ENCODE results near the gene SEC24D.
"Not testable (repeated sequence)": the region's sequence is repeated elsewhere in the genome, so short reads cannot be mapped to it uniquely, and the experiment has no call there.

Gene SEC24D

GRCh38 chr4:118776955-118777640, 58.8 kb downstream of the SEC24D start:
- not testable (repeated sequence) for H3K27ac ChIP-seq (ENCODE audit: low read length); H3K9ac ChIP-seq (ENCODE audit: low read length); H3K36me3 ChIP-seq (ENCODE audit: control insufficient read depth, low read depth, low read length); H3K9me3 ChIP-seq (ENCODE audit: control insufficient read depth, low read depth, low read length); H3K4me3 ChIP-seq (ENCODE audit: low read length); H3K27me3 ChIP-seq (ENCODE audit: control insufficient read depth, insufficient read depth, low read length)
- peaks cover 16% of the 10 kb centered on the region for H3K4me1 ChIP-seq (ENCODE audit: control insufficient read depth, low read depth, low read length)

DNA sequence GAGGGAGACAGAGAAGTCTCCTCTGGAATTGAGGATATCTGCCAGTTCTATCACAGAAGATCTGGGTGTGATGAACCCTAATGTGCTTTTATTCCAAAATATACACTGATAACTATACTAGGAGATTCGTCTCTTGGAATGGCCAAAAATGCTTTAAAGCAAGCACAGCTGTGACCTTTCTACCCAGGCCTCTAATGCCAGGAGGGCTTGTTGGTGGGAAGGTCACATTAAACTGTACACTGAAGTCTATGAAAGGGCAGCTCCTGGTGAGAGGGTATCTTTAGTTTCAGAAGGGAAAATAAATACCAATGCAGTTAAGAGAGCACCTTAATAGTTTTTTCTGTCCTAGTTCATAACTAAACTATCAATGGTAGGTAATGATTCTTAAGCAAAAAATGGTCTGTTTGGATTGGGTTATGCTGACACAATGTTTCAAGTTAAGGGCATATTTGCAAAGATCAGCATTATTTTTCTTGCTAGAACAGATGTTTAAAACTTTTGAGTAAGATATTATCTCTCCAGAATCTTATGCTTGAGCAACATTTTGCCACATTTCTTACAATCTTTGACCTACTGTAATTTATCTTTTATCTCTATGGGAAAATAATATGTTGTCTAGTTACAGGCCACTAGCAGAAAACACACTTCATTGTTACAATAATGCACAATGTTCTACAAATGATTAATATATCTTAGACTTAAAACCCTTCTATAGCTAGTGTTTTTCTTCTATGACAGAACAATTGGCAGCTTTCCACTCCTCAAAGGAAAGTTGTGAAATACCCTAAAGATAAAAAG, 59.6 kb downstream of the SEC24D start:
- Histone ChIP-seq H3K4me1 (ENCODE audit: control insufficient read depth, low read depth, low read length) (peaks cover 16% of the 10 kb centered on the region), H3K27ac (ENCODE audit: low read length) (no peak overlapping the region)

DNA sequence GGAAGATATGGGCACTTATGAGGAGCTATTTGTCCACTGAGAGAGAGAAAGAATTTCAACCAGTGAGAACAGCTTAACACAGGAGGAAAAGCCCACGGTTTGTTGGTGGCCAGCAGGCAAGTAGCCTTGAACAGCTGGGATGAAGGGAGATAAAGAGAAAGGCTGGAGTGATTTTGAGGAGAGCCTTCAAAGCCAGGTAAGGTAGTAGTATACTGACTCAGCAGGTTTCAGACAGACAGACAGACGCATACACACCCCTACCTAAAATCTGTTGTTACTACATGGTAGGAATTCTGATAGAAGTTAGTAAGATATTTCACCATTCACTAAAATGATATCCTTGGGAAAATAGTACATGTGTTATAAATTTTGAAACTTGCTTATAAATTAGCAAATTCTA, 60.5 kb downstream of the SEC24D start:
- H3K9ac ChIP-seq (ENCODE audit: low read length), result no peak overlapping the region
- H3K9me3 ChIP-seq (ENCODE audit: control insufficient read depth, low read depth, low read length), result no peaks in the 10 kb centered on the region
- H3K4me1 ChIP-seq (ENCODE audit: control insufficient read depth, low read depth, low read length), result peaks cover 16% of the 10 kb centered on the region
- peaks cover 3% of the 10 kb centered on the region for H3K36me3 ChIP-seq (ENCODE audit: control insufficient read depth, low read depth, low read length)
- no peak overlapping the region for H3K4me3 ChIP-seq (ENCODE audit: low read length)
- no peaks in the 10 kb centered on the region for H3K27me3 ChIP-seq (ENCODE audit: control insufficient read depth, insufficient read depth, low read length)
- H3K27ac ChIP-seq (ENCODE audit: low read length), result no peak overlapping the region

More for the DNA sequence above, 59.6 kb downstream of the SEC24D start:
- Histone ChIP-seq H3K9ac (ENCODE audit: low read length) (no peak overlapping the region), H3K36me3 (ENCODE audit: control insufficient read depth, low read depth, low read length) (peaks cover 1% of the 10 kb centered on the region), H3K4me3 (ENCODE audit: low read length) (no peak overlapping the region), H3K27me3 (ENCODE audit: control insufficient read depth, insufficient read depth, low read length) (no peaks in the 10 kb centered on the region), H3K9me3 (ENCODE audit: control insufficient read depth, low read depth, low read length) (no peaks in the 10 kb centered on the region)

DNA sequence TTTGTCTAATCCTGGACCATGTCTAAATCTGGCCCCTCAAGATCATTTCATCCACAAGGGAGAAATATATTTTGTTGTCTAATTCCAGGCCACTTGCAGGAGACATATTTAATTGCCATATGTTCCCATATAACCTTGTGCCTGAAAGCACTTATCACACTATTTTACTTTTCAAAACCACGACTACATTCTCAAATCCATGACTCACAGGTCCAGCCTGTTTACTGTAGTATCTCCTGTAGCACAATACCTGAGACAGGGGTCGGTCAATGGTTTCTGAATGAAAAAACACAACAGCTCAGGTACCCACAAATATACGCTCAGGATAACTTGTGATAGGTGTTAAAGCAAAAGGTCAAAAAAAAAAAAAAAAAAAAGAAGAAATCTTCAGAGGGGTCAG, 60.9 kb downstream of the SEC24D start:
- H3K36me3 ChIP-seq (ENCODE audit: control insufficient read depth, low read depth, low read length), result peaks cover 3% of the 10 kb centered on the region
- H3K9ac ChIP-seq (ENCODE audit: low read length), result no peak overlapping the region
- no peaks in the 10 kb centered on the region for H3K27me3 ChIP-seq (ENCODE audit: control insufficient read depth, insufficient read depth, low read length)
- H3K4me1 ChIP-seq (ENCODE audit: control insufficient read depth, low read depth, low read length), result peaks cover 16% of the 10 kb centered on the region
- H3K4me3 ChIP-seq (ENCODE audit: low read length), result no peak overlapping the region
- H3K9me3 ChIP-seq (ENCODE audit: control insufficient read depth, low read depth, low read length), result no peaks in the 10 kb centered on the region
- no peak overlapping the region for H3K27ac ChIP-seq (ENCODE audit: low read length)

GRCh38 chr4:118774321-118774720, 61.6 kb downstream of the SEC24D start:
- Histone ChIP-seq H3K4me1 (ENCODE audit: control insufficient read depth, low read depth, low read length) (peaks cover 16% of the 10 kb centered on the region), H3K27me3 (ENCODE audit: control insufficient read depth, insufficient read depth, low read length) (no peaks in the 10 kb centered on the region), H3K36me3 (ENCODE audit: control insufficient read depth, low read depth, low read length) (peaks cover 3% of the 10 kb centered on the region), H3K27ac (ENCODE audit: low read length) (no peak overlapping the region), H3K9me3 (ENCODE audit: control insufficient read depth, low read depth, low read length) (no peaks in the 10 kb centered on the region), H3K9ac (ENCODE audit: low read length) (no peak overlapping the region), H3K4me3 (ENCODE audit: low read length) (no peak overlapping the region)

- Histone ChIP-seq H3K36me3 (ENCODE audit: control insufficient read depth, low read depth, low read length) (peaks cover 3% of the 10 kb centered on the region), H3K4me1 (ENCODE audit: control insufficient read depth, low read depth, low read length) (peaks cover 16% of the 10 kb centered on the region), H3K4me3 (ENCODE audit: low read length) (no peak overlapping the region), H3K9me3 (ENCODE audit: control insufficient read depth, low read depth, low read length) (no peaks in the 10 kb centered on the region), H3K9ac (ENCODE audit: low read length) (no peak overlapping the region), H3K27me3 (ENCODE audit: control insufficient read depth, insufficient read depth, low read length) (no peaks in the 10 kb centered on the region), H3K27ac (ENCODE audit: low read length) (no peak overlapping the region)
Measured at GRCh38 chr4:118773429-118773792, 62.5 kb downstream of the SEC24D start.

GRCh38 chr4:118772767-118773428, 63.0 kb downstream of the SEC24D start:
- Histone ChIP-seq H3K27ac (ENCODE audit: low read length) (no peak overlapping the region), H3K9me3 (ENCODE audit: control insufficient read depth, low read depth, low read length) (no peaks in the 10 kb centered on the region), H3K36me3 (ENCODE audit: control insufficient read depth, low read depth, low read length) (peaks cover 5% of the 10 kb centered on the region), H3K27me3 (ENCODE audit: control insufficient read depth, insufficient read depth, low read length) (no peaks in the 10 kb centered on the region), H3K4me1 (ENCODE audit: control insufficient read depth, low read depth, low read length) (peaks cover 16% of the 10 kb centered on the region), H3K4me3 (ENCODE audit: low read length) (no peak overlapping the region), H3K9ac (ENCODE audit: low read length) (no peak overlapping the region)

DNA sequence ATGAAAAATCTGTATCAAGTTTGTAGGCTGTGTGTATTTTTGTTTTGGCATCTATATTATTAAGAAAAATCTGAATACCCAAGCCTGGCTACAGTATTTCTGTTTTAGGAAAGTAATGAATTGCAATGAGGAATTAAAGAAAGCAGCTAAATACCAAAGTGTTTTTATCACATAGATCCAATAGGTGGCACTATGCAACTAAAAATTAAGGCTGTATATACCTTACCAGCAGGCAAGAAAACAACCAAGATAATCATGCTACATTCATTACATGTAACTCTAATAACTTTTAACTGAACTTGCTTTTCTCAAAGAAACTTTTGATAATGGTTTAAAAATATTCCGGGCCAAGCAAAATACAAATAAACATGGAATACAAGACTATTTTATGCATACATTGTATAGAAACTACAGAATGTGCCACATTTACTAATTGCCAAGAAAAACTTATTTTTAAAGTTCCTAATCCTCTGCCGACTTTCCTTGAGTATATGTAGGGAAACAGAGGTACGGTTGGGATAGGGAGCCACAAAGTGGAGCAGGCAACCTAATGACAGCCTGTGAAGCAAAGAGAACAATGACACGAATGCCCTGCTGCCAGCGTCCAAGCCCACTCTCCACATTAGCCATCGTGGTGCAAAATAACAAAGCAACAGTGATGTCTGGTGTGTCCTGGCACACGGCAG, 63.7 kb downstream of the SEC24D start:
- Histone ChIP-seq H3K4me3 (ENCODE audit: low read length) (no peak overlapping the region), H3K9me3 (ENCODE audit: control insufficient read depth, low read depth, low read length) (no peaks in the 10 kb centered on the region), H3K4me1 (ENCODE audit: control insufficient read depth, low read depth, low read length) (peaks cover 16% of the 10 kb centered on the region), H3K36me3 (ENCODE audit: control insufficient read depth, low read depth, low read length) (peaks cover 12% of the 10 kb centered on the region), H3K27ac (ENCODE audit: low read length) (no peak overlapping the region), H3K27me3 (ENCODE audit: control insufficient read depth, insufficient read depth, low read length) (no peaks in the 10 kb centered on the region), H3K9ac (ENCODE audit: low read length) (no peak overlapping the region)

DNA sequence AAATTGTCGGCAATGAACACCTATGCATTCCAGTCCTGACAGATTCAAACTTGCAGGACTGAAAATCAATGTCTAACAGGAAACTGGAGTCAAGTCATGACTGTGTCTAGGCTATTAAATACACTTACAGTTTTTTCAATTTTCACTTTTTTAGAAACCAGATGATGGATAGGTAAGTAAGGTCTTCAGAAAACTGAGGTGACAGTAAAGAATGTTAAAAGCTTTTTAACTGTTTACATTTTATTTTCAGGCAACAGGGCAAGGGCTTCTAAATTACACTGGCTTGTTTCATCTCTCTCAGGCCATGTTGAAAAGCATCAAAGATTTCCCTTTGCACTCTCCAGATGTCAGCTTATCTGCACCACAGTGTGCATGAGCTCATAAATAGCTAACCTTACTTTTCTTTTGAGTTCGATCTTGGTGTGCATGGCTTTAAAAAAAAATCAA, 65.2 kb downstream of the SEC24D start:
- peaks cover 26% of the 10 kb centered on the region for H3K36me3 ChIP-seq (ENCODE audit: control insufficient read depth, low read depth, low read length)
- peaks cover 16% of the 10 kb centered on the region for H3K4me1 ChIP-seq (ENCODE audit: control insufficient read depth, low read depth, low read length)
- no peak overlapping the region for H3K27ac ChIP-seq (ENCODE audit: low read length)

DNA sequence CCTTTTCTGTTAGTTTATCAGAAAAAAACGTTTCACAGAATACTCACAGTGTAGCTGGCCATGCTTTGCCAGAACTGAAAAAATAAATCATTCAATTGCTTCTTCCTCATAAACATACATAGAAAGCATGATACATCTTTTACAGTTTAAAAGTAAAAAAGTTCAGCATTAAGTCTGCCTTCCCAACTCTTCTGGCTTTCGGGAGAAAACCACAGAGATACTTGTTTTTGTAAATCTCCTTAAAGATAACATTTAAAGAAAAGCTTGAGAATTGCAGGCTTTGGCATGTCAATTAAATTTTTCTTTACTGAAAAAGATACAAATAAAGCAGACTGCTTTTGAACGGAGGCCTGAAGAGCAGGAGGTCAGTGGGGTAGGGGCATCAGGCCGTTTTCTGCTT, 66.8 kb downstream of the SEC24D start:
- H3K9ac ChIP-seq (ENCODE audit: low read length), result no peak overlapping the region
- no peaks in the 10 kb centered on the region for H3K9me3 ChIP-seq (ENCODE audit: control insufficient read depth, low read depth, low read length)
- H3K4me3 ChIP-seq (ENCODE audit: low read length), result no peak overlapping the region
- H3K36me3 ChIP-seq (ENCODE audit: control insufficient read depth, low read depth, low read length), result peaks cover 42% of the 10 kb centered on the region
- H3K27me3 ChIP-seq (ENCODE audit: control insufficient read depth, insufficient read depth, low read length), result no peaks in the 10 kb centered on the region
- no peak overlapping the region for H3K27ac ChIP-seq (ENCODE audit: low read length)
- peaks cover 12% of the 10 kb centered on the region for H3K4me1 ChIP-seq (ENCODE audit: control insufficient read depth, low read depth, low read length)

More for the DNA sequence above, 65.2 kb downstream of the SEC24D start:
- Histone ChIP-seq H3K9me3 (ENCODE audit: control insufficient read depth, low read depth, low read length) (no peaks in the 10 kb centered on the region), H3K27me3 (ENCODE audit: control insufficient read depth, insufficient read depth, low read length) (no peaks in the 10 kb centered on the region), H3K4me3 (ENCODE audit: low read length) (no peak overlapping the region), H3K9ac (ENCODE audit: low read length) (no peak overlapping the region)

GRCh38 chr4:118767109-118767508, 68.8 kb downstream of the SEC24D start:
- no peak overlapping the region for H3K9ac ChIP-seq (ENCODE audit: low read length)
- H3K4me1 ChIP-seq (ENCODE audit: control insufficient read depth, low read depth, low read length), result peaks cover under 1% of the 10 kb centered on the region
- no peaks in the 10 kb centered on the region for H3K27me3 ChIP-seq (ENCODE audit: control insufficient read depth, insufficient read depth, low read length)
- no peaks in the 10 kb centered on the region for H3K9me3 ChIP-seq (ENCODE audit: control insufficient read depth, low read depth, low read length)
- H3K4me3 ChIP-seq (ENCODE audit: low read length), result no peak overlapping the region
- peaks cover 59% of the 10 kb centered on the region for H3K36me3 ChIP-seq (ENCODE audit: control insufficient read depth, low read depth, low read length)
- no peak overlapping the region for H3K27ac ChIP-seq (ENCODE audit: low read length)
